ENCODE data around the gene ZNF142.

DNA sequence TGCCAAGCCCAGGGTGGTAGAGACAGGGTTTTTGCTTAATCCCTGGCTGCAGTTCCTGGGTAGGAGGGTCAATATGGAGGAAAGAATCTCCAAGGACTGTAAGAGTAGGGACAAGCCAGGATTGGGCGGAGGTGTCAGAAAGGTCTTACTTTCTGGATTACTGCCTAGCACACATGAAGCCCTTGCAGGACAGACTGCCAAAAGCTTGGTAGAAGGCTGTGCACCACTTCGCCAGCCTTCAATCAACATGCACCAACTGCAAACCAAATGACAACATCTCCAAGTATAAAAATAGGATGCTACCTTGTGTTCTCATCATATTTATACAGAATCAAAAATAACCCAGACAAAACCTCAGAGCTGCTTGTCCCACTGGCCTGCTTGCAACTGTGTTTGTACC lies 3.7 kb downstream of the ZNF142 start:
- TF ChIP-seq, protein P1, sequence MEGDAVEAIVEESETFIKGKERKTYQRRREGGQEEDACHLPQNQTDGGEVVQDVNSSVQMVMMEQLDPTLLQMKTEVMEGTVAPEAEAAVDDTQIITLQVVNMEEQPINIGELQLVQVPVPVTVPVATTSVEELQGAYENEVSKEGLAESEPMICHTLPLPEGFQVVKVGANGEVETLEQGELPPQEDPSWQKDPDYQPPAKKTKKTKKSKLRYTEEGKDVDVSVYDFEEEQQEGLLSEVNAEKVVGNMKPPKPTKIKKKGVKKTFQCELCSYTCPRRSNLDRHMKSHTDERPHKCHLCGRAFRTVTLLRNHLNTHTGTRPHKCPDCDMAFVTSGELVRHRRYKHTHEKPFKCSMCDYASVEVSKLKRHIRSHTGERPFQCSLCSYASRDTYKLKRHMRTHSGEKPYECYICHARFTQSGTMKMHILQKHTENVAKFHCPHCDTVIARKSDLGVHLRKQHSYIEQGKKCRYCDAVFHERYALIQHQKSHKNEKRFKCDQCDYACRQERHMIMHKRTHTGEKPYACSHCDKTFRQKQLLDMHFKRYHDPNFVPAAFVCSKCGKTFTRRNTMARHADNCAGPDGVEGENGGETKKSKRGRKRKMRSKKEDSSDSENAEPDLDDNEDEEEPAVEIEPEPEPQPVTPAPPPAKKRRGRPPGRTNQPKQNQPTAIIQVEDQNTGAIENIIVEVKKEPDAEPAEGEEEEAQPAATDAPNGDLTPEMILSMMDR (IDR thresholded peaks at IDR 0.05), result no peak
- TF ChIP-seq POLR2A (IDR thresholded peaks at IDR 0.05), result no peak

All from lower leg skin (tissue), 3 donors.